IPS-15b (cell line): Measurements from ENCODE around the gene SPACA7.
"Not testable (repeated sequence)": the region's sequence is repeated elsewhere in the genome, so short reads cannot be mapped to it uniquely, and the experiment has no call there.

Source experiments
- H3K27me3 ChIP-seq: one replicate; pipeline ENCODE4 v1.6.1; 2013; ENCODE audit warnings: low read length; ENCODE audit not compliant: control insufficient read depth, insufficient read depth
- H3K36me3 ChIP-seq: one replicate; pipeline ENCODE4 v1.6.1; 2013; ENCODE audit warnings: low read length; ENCODE audit not compliant: control insufficient read depth, insufficient read depth
- H3K4me1 ChIP-seq: one replicate; pipeline ENCODE4 v1.6.1; 2013; ENCODE audit warnings: mild to moderate bottlenecking, low read length; ENCODE audit not compliant: control insufficient read depth, insufficient read depth
- H3K4me3 ChIP-seq: one replicate; pipeline ENCODE4 v1.5.1; 2013; ENCODE audit warnings: low read depth, low read length
- H3K9ac ChIP-seq: one replicate; pipeline ENCODE4 v1.6.1; 2013; ENCODE audit warnings: low read depth, mild to moderate bottlenecking, low read length
- H3K9me3 ChIP-seq: one replicate; pipeline ENCODE4 v1.6.1; 2013; ENCODE audit warnings: mild to moderate bottlenecking, low read length; ENCODE audit not compliant: control insufficient read depth, insufficient read depth

SPACA7 gene

GRCh38 chr13:112391746-112392145 lies 15.6 kb downstream of the SPACA7 start:
- Histone ChIP-seq H3K27me3 (peaks cover 2% of the 10 kb centered on the region), H3K4me3 (no peak overlapping the region), H3K4me1 (peaks cover 4% of the 10 kb centered on the region), H3K9ac (no peak overlapping the region), H3K9me3 (no peaks in the 10 kb centered on the region), H3K36me3 (no peaks in the 10 kb centered on the region)

GRCh38 chr13:112392719-112393118 lies 16.6 kb downstream of the SPACA7 start:
- Histone ChIP-seq H3K9me3 (no peaks in the 10 kb centered on the region), H3K4me1 (peaks cover 4% of the 10 kb centered on the region), H3K9ac (no peak overlapping the region), H3K4me3 (no peak overlapping the region), H3K27me3 (peaks cover 2% of the 10 kb centered on the region), H3K36me3 (no peaks in the 10 kb centered on the region)

GRCh38 chr13:112395022-112395421 lies 18.9 kb downstream of the SPACA7 start:
- H3K9ac ChIP-seq, H3K4me1 ChIP-seq, H3K9me3 ChIP-seq, H3K27me3 ChIP-seq, H3K4me3 ChIP-seq, H3K36me3 ChIP-seq: not testable (repeated sequence)

- H3K36me3 ChIP-seq, H3K4me1 ChIP-seq, H3K9me3 ChIP-seq, H3K27me3 ChIP-seq, H3K9ac ChIP-seq, H3K4me3 ChIP-seq: not testable (repeated sequence)
These were observed 19.8 kb downstream of the SPACA7 start for GRCh38 chr13:112395941-112396340.

- Histone ChIP-seq H3K4me1 (no peaks in the 10 kb centered on the region), H3K4me3 (no peak overlapping the region), H3K9me3 (no peaks in the 10 kb centered on the region), H3K36me3 (no peaks in the 10 kb centered on the region), H3K27me3 (no peaks in the 10 kb centered on the region), H3K9ac (no peak overlapping the region)
These were observed 21.0 kb downstream of the SPACA7 start for GRCh38 chr13:112397108-112397507.

GRCh38 chr13:112398347-112398746 lies 22.2 kb downstream of the SPACA7 start:
- H3K4me1 ChIP-seq, H3K4me3 ChIP-seq, H3K27me3 ChIP-seq, H3K9ac ChIP-seq, H3K9me3 ChIP-seq, H3K36me3 ChIP-seq: not testable (repeated sequence)

- H3K9ac ChIP-seq, H3K27me3 ChIP-seq, H3K4me1 ChIP-seq: not testable (repeated sequence)
These were observed 33.7 kb downstream of the SPACA7 start for GRCh38 chr13:112409828-112410227.

GRCh38 chr13:112416647-112417046 lies 40.5 kb downstream of the SPACA7 start:
- Histone ChIP-seq H3K9me3 (peaks cover 7% of the 10 kb centered on the region), H3K36me3 (no peaks in the 10 kb centered on the region), H3K4me3 (no peak overlapping the region), H3K27me3 (no peaks in the 10 kb centered on the region), H3K4me1 (no peaks in the 10 kb centered on the region), H3K9ac (no peak overlapping the region)

More at GRCh38 chr13:112409828-112410227, 33.7 kb downstream of the SPACA7 start:
- not testable (repeated sequence) for H3K9me3 ChIP-seq, H3K4me3 ChIP-seq, H3K36me3 ChIP-seq

- H3K27me3 ChIP-seq, result no peaks in the 10 kb centered on the region
- H3K4me3 ChIP-seq, result no peak overlapping the region
- no peaks in the 10 kb centered on the region for H3K4me1 ChIP-seq
- H3K9ac ChIP-seq, result no peak overlapping the region
- no peaks in the 10 kb centered on the region for H3K36me3 ChIP-seq
- H3K9me3 ChIP-seq, result peaks cover 7% of the 10 kb centered on the region
These were observed 40.9 kb downstream of the SPACA7 start for GRCh38 chr13:112417079-112417478.

- Histone ChIP-seq H3K36me3 (no peaks in the 10 kb centered on the region), H3K27me3 (no peaks in the 10 kb centered on the region), H3K9ac (no peak overlapping the region), H3K4me1 (no peaks in the 10 kb centered on the region), H3K9me3 (peaks cover 13% of the 10 kb centered on the region), H3K4me3 (no peak overlapping the region)
These were observed 47.9 kb downstream of the SPACA7 start for GRCh38 chr13:112424098-112424497.

GRCh38 chr13:112428704-112429103 lies 52.5 kb downstream of the SPACA7 start:
- Histone ChIP-seq H3K9me3 (peaks cover 10% of the 10 kb centered on the region), H3K9ac (no peak overlapping the region), H3K27me3 (no peaks in the 10 kb centered on the region), H3K4me1 (no peaks in the 10 kb centered on the region), H3K4me3 (no peak overlapping the region), H3K36me3 (no peaks in the 10 kb centered on the region)

GRCh38 chr13:112431734-112432133 lies 55.6 kb downstream of the SPACA7 start:
- Histone ChIP-seq H3K4me3 (no peak overlapping the region), H3K27me3 (no peaks in the 10 kb centered on the region), H3K9ac (no peak overlapping the region), H3K9me3 (peaks cover 8% of the 10 kb centered on the region), H3K36me3 (no peaks in the 10 kb centered on the region), H3K4me1 (no peaks in the 10 kb centered on the region)

GRCh38 chr13:112432734-112433133 lies 56.6 kb downstream of the SPACA7 start:
- not testable (repeated sequence) for H3K9ac ChIP-seq, H3K4me3 ChIP-seq, H3K4me1 ChIP-seq, H3K27me3 ChIP-seq, H3K36me3 ChIP-seq, H3K9me3 ChIP-seq
